Activated naive CD4-positive, alpha-beta T cell treated with anti-CD3 and anti-CD28 coated beads for 36 hours (primary cell): ENCODE data around the gene CD33. TPM values are rescaled to one million over a fixed set of nuclear protein-coding genes. Genes with fewer than 3 reads are reported as not detected.

Experiments
- CTCF ChIA-PET: fragments of 350-600 bp; sonication (Branson Sonifier 250); formaldehyde crosslinking; loops from one replicate; lab custom pipeline; 2021; ENCODE audit warnings: antibody characterized with exemption; lab: Charles Lee
- DNase-seq: peaks from one replicate; pipeline ENCODE4 v3.0.0-alpha.2; 2020
- H3K27ac Mint-ChIP-seq: one replicate; pipeline ENCODE4 v1.8.0; 2021; ENCODE audit warnings: mild to moderate bottlenecking, mixed read lengths
- H3K27me3 Mint-ChIP-seq: one replicate; pipeline ENCODE4 v1.8.0; 2021; ENCODE audit warnings: low read depth, mixed read lengths
- H3K36me3 Mint-ChIP-seq: one replicate; pipeline ENCODE4 v1.8.0; 2021; ENCODE audit warnings: low read depth, mixed read lengths
- H3K4me1 Mint-ChIP-seq: one replicate; pipeline ENCODE4 v1.8.0; 2021; ENCODE audit warnings: low read depth, mixed read lengths
- H3K4me3 Mint-ChIP-seq: one replicate; pipeline ENCODE4 v1.8.0; 2021; ENCODE audit warnings: mild to moderate bottlenecking, moderate library complexity, mixed read lengths
- H3K9me3 Mint-ChIP-seq: one replicate; pipeline ENCODE4 v1.8.0; 2021; ENCODE audit warnings: mixed read lengths
- intact Hi-C: fragments of 100-400 bp; cut with micrococcal nuclease; formaldehyde crosslinking; loops from one replicate; pipeline ENCODE4 v1.15.1; 2023
- microRNA-seq: library from miRNA; unstranded; fragments of <30 nt; microRNA quantifications from one replicate; pipeline ENCODE4 v1.2.0, GENCODE V29; 2022; ENCODE audit warnings: borderline microRNAs expressed, borderline replicate concordance
- total RNA-seq, 2 experiments: library from RNA; stranded (reverse); gene quantifications; one replicate each; pipeline ENCODE4 v1.2.3, GENCODE V29; 2021

CD33 gene
- total RNA-seq, 2 experiments from 2014 or later, result 0.69 to 1.1 TPM

DNA sequence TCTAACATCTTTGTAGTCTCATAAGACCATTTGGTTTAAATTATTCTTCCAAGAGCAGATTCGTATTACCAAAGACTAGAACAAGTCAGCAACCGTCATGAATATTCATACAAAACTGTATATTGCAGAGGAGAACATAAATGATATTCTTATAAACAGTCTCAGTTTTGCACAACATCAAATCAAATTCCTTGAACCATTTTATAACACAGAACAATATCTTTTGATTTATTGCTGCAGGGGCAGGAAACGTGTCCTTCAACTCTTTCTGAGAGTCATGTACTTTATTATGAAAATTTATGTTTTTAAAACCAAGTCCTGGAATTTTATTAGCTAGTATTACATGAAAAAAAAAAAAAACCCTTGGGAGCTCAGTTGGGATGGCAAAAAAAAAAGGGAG lies 52.2 kb downstream of the CD33 start:
- H3K9me3 Mint-ChIP-seq, result no peaks in the 10 kb centered on the region

DNA sequence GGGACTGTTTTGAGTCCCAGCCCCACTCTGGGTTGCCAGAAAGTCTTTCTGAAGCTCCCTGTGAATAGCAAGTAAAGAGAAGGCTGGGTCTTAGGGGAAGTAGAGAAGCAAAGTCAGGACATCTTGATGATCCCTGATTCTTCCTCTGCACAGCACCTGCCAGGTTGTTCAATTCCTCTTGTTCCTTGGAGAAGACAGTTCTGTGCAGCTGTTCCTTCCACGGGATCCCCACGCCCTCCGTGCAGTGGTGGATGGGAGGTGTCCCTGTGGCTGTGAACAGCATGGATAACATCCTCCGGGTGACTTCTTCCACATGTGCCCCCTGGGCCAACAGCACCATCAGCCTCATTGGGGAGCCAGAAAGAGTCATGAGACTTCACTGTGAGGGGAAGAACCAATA lies 57.5 kb downstream of the CD33 start:
- intact Hi-C loops, result no loop called here
- no peaks in the 10 kb centered on the region for H3K4me1 Mint-ChIP-seq

More for the DNA sequence above, 52.2 kb downstream of the CD33 start:
- no peak for DNase-seq
- Mint-ChIP-seq H3K4me3 (no peak overlapping the region), H3K4me1 (peaks cover 5% of the 10 kb centered on the region), H3K36me3 (no peaks in the 10 kb centered on the region), H3K27ac (no peak overlapping the region), H3K27me3 (peaks cover 20% of the 10 kb centered on the region)
- CTCF ChIA-PET, result no interaction called here
- intact Hi-C loops, result no loop called here

DNA sequence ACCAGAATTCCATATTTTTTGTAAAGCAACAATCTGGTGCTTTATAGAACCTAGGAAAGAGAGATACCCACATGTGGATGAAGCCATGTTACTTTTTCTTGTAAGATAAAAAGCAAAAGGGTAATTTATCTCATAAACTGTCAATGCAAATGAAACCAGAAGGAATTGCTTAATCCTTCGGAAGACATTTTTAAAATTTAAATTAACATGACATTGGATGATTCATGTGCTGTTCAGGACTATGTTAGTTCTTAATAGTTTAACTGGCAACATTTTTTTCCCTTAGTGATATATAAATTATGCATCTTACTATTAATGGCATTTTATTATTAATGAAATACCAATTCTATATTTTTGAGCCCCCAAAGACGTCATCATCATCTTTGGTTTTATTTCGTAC lies 60.8 kb downstream of the CD33 start:
- Mint-ChIP-seq H3K27me3 (peaks cover 5% of the 10 kb centered on the region), H3K36me3 (no peaks in the 10 kb centered on the region), H3K4me1 (no peaks in the 10 kb centered on the region), H3K27ac (no peak overlapping the region), H3K9me3 (no peaks in the 10 kb centered on the region), H3K4me3 (no peak overlapping the region)
- CTCF ChIA-PET, result no interaction called here
- intact Hi-C loops, result no loop called here
- no peak for DNase-seq

More for the DNA sequence above, 57.5 kb downstream of the CD33 start:
- CTCF ChIA-PET, result interaction anchor here (0.7 kb wide), 1 partner anchor 358 kb away, joined by 3 read pairs; no protein-coding TSS in a partner anchor
- no peaks in the 10 kb centered on the region for H3K36me3 Mint-ChIP-seq
- no peak overlapping the region for H3K27ac Mint-ChIP-seq
- no peak overlapping the region for H3K4me3 Mint-ChIP-seq
- DNase-seq, result no peak
- H3K27me3 Mint-ChIP-seq, result peaks cover 20% of the 10 kb centered on the region
- H3K9me3 Mint-ChIP-seq, result no peaks in the 10 kb centered on the region

Small RNA genes lying within 50 kb of the gene (microRNA-seq; reads per million reads assigned to microRNA genes)
- not detected for gene MIR8074

Other genes with a start within 250 kb of the CD33 start
- not detected for gene KLK7, start 241.2 kb upstream of the CD33 start, total RNA-seq
- gene KLK8, start 223.5 kb upstream of the CD33 start, total RNA-seq, result not detected
- not detected for gene KLK10, start 205.4 kb upstream of the CD33 start, total RNA-seq
- gene KLK11, start 198.5 kb upstream of the CD33 start, total RNA-seq, result not detected
- not detected for gene KLK12, start 190.1 kb upstream of the CD33 start, total RNA-seq
- not detected for gene KLK13, start 160.0 kb upstream of the CD33 start, total RNA-seq
- under 1 TPM; 0.69 to 0.79 TPM for gene KLK14, start 142.2 kb upstream of the CD33 start, total RNA-seq
- gene CTU1, start 116.7 kb upstream of the CD33 start, total RNA-seq, result 1 to 10 TPM; 9.2 to 9.9 TPM
- 1 to 10 TPM; 1.7 to 1.9 TPM for gene SIGLEC9, start 100.2 kb upstream of the CD33 start, total RNA-seq
- gene SIGLEC7, start 82.8 kb upstream of the CD33 start, total RNA-seq, result not detected
- not detected for gene SIGLECL1, start 26.0 kb downstream of the CD33 start, total RNA-seq
- not detected for gene IGLON5, start 86.6 kb downstream of the CD33 start, total RNA-seq
- 1 to 10 TPM; 1.4 to 1.5 TPM for gene VSIG10L, start 117.1 kb downstream of the CD33 start, total RNA-seq
- 100 to 1,000 TPM; 118 to 128 TPM for gene ETFB, start 141.3 kb downstream of the CD33 start, total RNA-seq
- under 1 TPM; 0.72 TPM for gene CLDND2, start 143.9 kb downstream of the CD33 start, total RNA-seq
- 10 to 100 TPM; 16.3 to 17.5 TPM for gene NKG7, start 147.6 kb downstream of the CD33 start, total RNA-seq
- gene LIM2, start 162.9 kb downstream of the CD33 start, total RNA-seq, result not detected
- gene C19orf84, start 165.5 kb downstream of the CD33 start, total RNA-seq, result not detected
- gene SIGLEC10, start 192.6 kb downstream of the CD33 start, total RNA-seq, result not detected
- gene SIGLEC8, start 233.4 kb downstream of the CD33 start, total RNA-seq, result not detected